Lung (tissue), 12 donors: ENCODE measurements around the gene LRRK1. TPM values are rescaled to one million over a fixed set of nuclear protein-coding genes. Genes with fewer than 3 reads are reported as not detected.
A peak's percentile ranks its signal among the peaks of the same experiment; 100 is the strongest.

Source experiments
- ATAC-seq: fragments of 200-7000 bp; cut with Tn5 transposase; one replicate; pipeline ENCODE4 v1.9.1; 2020; ENCODE audit warnings: moderate number of reproducible peaks; ENCODE audit not compliant: insufficient read depth, low FRiP score
- DNase-seq, 3 donors: peaks; one replicate each; pipeline ENCODE4 v3.0.0-alpha.2; 2013 to 2017
- H3K27ac ChIP-seq, 2 donors: one replicate each; pipeline ENCODE4 v1.5.1; 2013; ENCODE audit warnings: mild to moderate bottlenecking in 2 of 2, moderate library complexity in 2 of 2, control low read depth in 1 of 2, inconsistent platforms in 1 of 2, low read depth in 1 of 2, low read length in 1 of 2
- H3K27me3 ChIP-seq, 3 donors: one replicate each; pipeline ENCODE4 v1.5.1; 2013; ENCODE audit warnings: low read length in 2 of 3; ENCODE audit not compliant: control insufficient read depth in 3 of 3, insufficient read depth in 3 of 3
- H3K36me3 ChIP-seq, 4 donors: one replicate each; pipeline ENCODE4 v1.5.1; 2013; ENCODE audit warnings: low read length in 4 of 4, mild to moderate bottlenecking in 1 of 4, moderate library complexity in 1 of 4; ENCODE audit not compliant: control insufficient read depth in 4 of 4, insufficient read depth in 4 of 4
- H3K4me1 ChIP-seq, 5 donors: one replicate each; pipeline ENCODE4 v1.5.1; 2013; ENCODE audit warnings: low read length in 5 of 5, mild to moderate bottlenecking in 2 of 5, moderate library complexity in 1 of 5; ENCODE audit not compliant: control insufficient read depth in 5 of 5, insufficient read depth in 5 of 5
- H3K4me3 ChIP-seq: one replicate; pipeline ENCODE4 v1.5.1; 2013; ENCODE audit warnings: mild to moderate bottlenecking, control low read depth, moderate library complexity
- H3K9ac ChIP-seq, 2 donors: one replicate each; pipeline ENCODE4 v1.5.1; 2013; ENCODE audit warnings: low read length in 2 of 2, control low read depth in 1 of 2; ENCODE audit not compliant: insufficient read depth in 1 of 2
- H3K9me3 ChIP-seq, 4 donors: one replicate each; pipeline ENCODE4 v1.5.1; 2013; ENCODE audit warnings: low read length in 3 of 4, mild to moderate bottlenecking in 1 of 4, moderate library complexity in 1 of 4; ENCODE audit not compliant: control insufficient read depth in 4 of 4, insufficient read depth in 3 of 4
- WGBS, 2 donors: extraction: QIAGEN DNeasy Blood & Tissue Kit; methylation state at CpG; one replicate each; pipeline ENCODE4 v1.1.7; 2013; 5-methylcytosine and 5-hydroxymethylcytosine counted together
- polyA plus RNA-seq, 2 donors: library from polyadenylated mRNA; stranded (reverse); fragments of 200-250 nt; gene quantifications; one replicate each; pipeline ENCODE4 v1.2.1, GENCODE V29; 2013
- total RNA-seq, 2 donors: library from RNA; depleted of rRNA in 1 of 2; stranded (reverse); fragments of >200 nt in 1 of 2; gene quantifications; one replicate each; pipeline ENCODE4 v1.2.1, GENCODE V29; 2014 to 2021
- TF ChIP-seq, protein P1 (sequence below): IDR thresholded peaks from 2 replicates; pipeline ENCODE4 v1.5.1; 2012; ENCODE audit warnings: mild to moderate bottlenecking; ENCODE audit errors: control extremely low read depth, extremely low read depth
- donor health status: control.
- donor health status: control.
- donor health status: Bipolar disorder and iron deficiency.
- donor health status: healthy.
- donor health status: DM: yes; HTN: yes; CAD: no.

The LRRK1 gene
- total and polyA plus RNA-seq, 4 donors = 5.7 to 22.9 (median 9.7) TPM

DNA sequence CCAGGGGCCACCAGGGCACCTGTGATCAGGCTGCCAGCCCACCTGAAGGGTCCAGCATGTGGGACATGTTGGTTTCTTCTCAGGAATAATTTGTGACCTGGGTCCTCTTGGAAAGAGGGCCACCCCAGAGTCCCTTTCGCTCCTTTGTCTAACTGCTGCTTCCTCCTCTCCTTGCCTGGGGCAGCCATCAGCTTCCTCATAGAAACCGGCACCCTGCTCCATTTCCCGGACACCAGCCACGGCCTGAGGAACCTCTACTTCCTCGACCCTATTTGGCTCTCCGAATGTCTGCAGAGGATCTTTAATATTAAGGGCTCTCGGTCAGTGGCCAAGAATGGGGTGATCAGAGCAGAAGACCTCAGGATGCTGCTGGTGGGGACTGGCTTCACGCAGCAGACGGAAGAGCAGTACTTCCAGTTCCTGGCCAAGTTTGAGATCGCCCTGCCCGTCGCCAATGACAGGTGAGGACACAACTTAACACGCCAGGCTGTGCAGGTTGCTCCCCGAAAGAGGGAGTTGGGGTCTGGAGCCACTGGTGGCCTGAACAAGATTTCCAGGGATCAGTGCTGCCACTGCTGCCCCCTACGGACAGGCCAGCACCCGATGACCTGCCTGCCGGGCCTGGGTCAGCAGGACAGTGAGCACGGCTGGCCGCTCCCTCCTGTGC is 109.7 kb downstream of the LRRK1 start:
- ATAC-seq = no peak
- Histone ChIP-seq H3K27ac (no peak overlapping the region), H3K36me3 (peaks cover 0 to 10% (median 0%) of the 10 kb centered on the region in 4 donors), H3K9ac (no peak overlapping the region), H3K9me3 (no peaks in the 10 kb centered on the region), H3K4me3 (no peak overlapping the region), H3K27me3 (no peaks in the 10 kb centered on the region), H3K4me1 (peaks cover 5 to 20% (median 15%) of the 10 kb centered on the region in 5 donors)
- peak in 1 of 3 donors; percentile 11 for DNase-seq
- TF ChIP-seq, protein P1, sequence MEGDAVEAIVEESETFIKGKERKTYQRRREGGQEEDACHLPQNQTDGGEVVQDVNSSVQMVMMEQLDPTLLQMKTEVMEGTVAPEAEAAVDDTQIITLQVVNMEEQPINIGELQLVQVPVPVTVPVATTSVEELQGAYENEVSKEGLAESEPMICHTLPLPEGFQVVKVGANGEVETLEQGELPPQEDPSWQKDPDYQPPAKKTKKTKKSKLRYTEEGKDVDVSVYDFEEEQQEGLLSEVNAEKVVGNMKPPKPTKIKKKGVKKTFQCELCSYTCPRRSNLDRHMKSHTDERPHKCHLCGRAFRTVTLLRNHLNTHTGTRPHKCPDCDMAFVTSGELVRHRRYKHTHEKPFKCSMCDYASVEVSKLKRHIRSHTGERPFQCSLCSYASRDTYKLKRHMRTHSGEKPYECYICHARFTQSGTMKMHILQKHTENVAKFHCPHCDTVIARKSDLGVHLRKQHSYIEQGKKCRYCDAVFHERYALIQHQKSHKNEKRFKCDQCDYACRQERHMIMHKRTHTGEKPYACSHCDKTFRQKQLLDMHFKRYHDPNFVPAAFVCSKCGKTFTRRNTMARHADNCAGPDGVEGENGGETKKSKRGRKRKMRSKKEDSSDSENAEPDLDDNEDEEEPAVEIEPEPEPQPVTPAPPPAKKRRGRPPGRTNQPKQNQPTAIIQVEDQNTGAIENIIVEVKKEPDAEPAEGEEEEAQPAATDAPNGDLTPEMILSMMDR = no peak
- 89 to 91% methylated on average over 19 of the region's 19 CpGs for WGBS, 2 donors

DNA sequence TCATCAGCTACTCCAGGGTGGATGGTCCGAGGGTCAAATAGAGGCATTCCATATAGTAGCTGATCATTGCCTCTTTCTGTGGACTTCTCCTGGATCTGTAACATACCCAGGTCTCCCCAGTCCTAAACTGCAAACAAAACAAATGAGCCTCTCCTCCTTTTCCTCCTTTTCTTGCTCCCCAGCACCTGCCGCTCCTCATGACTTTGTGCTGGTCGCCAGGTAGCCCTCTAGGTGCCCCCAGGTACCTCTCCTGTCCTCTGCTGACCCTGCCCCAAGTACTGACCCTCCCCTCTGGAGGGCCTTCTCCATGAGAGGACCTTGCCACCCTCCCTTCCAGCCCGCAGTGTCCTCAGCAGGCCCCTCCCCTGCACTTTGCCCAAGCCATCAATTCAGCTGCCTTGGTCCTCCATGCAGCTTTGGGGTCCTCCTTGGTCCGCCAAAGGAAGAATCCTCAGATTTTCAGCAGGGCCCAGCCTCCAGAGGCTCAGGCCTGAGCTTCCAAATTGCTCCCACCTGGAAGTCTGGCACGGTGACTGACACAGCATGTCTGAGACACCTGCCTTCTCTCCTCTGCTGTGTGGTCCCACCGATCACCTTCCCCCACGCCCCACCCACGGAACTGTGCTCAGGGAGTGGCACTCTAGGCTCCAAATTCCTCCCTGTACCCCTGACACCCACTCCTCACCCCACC is 111.0 kb downstream of the LRRK1 start:
- peaks cover 5 to 13% (median 10%) of the 10 kb centered on the region in 5 donors for H3K4me1 ChIP-seq
- peaks cover 0 to 10% (median 0%) of the 10 kb centered on the region in 4 donors for H3K36me3 ChIP-seq
- H3K27ac ChIP-seq = no peak overlapping the region
- DNase-seq (peak in 1 of 3 donors; percentile 3), ATAC-seq (no peak)
- WGBS, 2 donors = 91 to 97% methylated on average over 9 of the region's 9 CpGs
- H3K27me3 ChIP-seq = no peaks in the 10 kb centered on the region
- TF ChIP-seq, protein P1 = no peak
- no peak overlapping the region for H3K9ac ChIP-seq
- no peaks in the 10 kb centered on the region for H3K9me3 ChIP-seq
- no peak overlapping the region for H3K4me3 ChIP-seq

DNA sequence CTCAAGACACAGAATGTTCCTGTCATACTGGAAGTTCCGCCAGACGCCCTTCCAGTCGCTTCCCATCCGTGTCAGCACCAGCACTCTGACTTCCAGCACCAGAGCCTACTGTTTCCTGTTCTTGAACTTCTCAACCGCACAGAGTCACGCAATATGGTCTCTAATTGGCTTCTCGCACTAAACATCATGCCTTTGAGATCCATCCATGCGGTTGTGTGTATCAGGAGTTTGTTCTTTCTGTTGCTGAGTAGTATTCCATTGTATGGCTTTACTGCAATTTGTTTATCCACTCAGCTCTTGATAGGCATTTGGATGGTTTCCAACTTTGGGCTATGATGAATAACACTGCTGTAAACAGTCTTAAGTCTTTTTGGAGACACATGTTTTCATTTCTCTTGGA is 112.1 kb downstream of the LRRK1 start:
- 78 to 79% methylated on average over 8 of the region's 8 CpGs for WGBS, 2 donors
- Histone ChIP-seq H3K4me1 (peaks cover 5 to 11% (median 8%) of the 10 kb centered on the region in 5 donors), H3K9ac (no peak overlapping the region), H3K9me3 (peaks cover 0 to 5% (median 0%) of the 10 kb centered on the region in 4 donors), H3K4me3 (no peak overlapping the region), H3K27me3 (no peaks in the 10 kb centered on the region), H3K27ac (no peak overlapping the region), H3K36me3 (peaks cover 0 to 9% (median 0%) of the 10 kb centered on the region in 4 donors)
- DNase-seq = peak; percentile 7 to 65 (median 40)
- no peak for ATAC-seq
- TF ChIP-seq, protein P1 = no peak
